ENCODE results near the gene MBTPS1. TPM values are rescaled to one million over a fixed set of nuclear protein-coding genes. Genes with fewer than 3 reads are reported as not detected.

The MBTPS1 gene
- total RNA-seq, 2 donors from 2014 or later: 69.6 to 80.7 TPM

GRCh38 chr16:84018710-84019109 lies 98.0 kb downstream of the MBTPS1 start:
- no peak overlapping the region for H3K27ac ChIP-seq
- H3K4me1 ChIP-seq: no peaks in the 10 kb centered on the region
- no peak for DNase-seq
- no peaks in the 10 kb centered on the region for H3K9me3 ChIP-seq
- H3K36me3 ChIP-seq: no peaks in the 10 kb centered on the region
- no peak overlapping the region for H3K4me3 ChIP-seq
- no peaks in the 10 kb centered on the region for H3K27me3 ChIP-seq
- H3K9ac ChIP-seq (ENCODE audit: low read depth in 2 of 2, low read length in 2 of 2): no peak overlapping the region
- intact Hi-C loops (cut with DNase I): no loop called here
- no peak for TF ChIP-seq CTCF (IDR thresholded peaks at IDR 0.05)

- no peaks in the 10 kb centered on the region for H3K9me3 ChIP-seq
- H3K4me3 ChIP-seq: no peak overlapping the region
- no peak for DNase-seq
- H3K36me3 ChIP-seq: no peaks in the 10 kb centered on the region
- no peaks in the 10 kb centered on the region for H3K27me3 ChIP-seq
- H3K9ac ChIP-seq (ENCODE audit: low read depth in 2 of 2, low read length in 2 of 2): no peak overlapping the region
- intact Hi-C loops (cut with DNase I): no loop called here
- no peak overlapping the region for H3K27ac ChIP-seq
- TF ChIP-seq CTCF (IDR thresholded peaks at IDR 0.05): no peak
- H3K4me1 ChIP-seq: no peaks in the 10 kb centered on the region
Observed at GRCh38 chr16:84016477-84016876, 100.3 kb downstream of the MBTPS1 start.

GRCh38 chr16:84015399-84015798 lies 101.3 kb downstream of the MBTPS1 start:
- H3K4me3 ChIP-seq: no peak overlapping the region
- intact Hi-C loops (cut with DNase I): no loop called here
- H3K27me3 ChIP-seq: no peaks in the 10 kb centered on the region
- H3K4me1 ChIP-seq: no peaks in the 10 kb centered on the region
- TF ChIP-seq CTCF (IDR thresholded peaks at IDR 0.05): no peak
- no peaks in the 10 kb centered on the region for H3K9me3 ChIP-seq
- no peak overlapping the region for H3K27ac ChIP-seq
- no peak for DNase-seq
- no peaks in the 10 kb centered on the region for H3K36me3 ChIP-seq
- no peak overlapping the region for H3K9ac ChIP-seq (ENCODE audit: low read depth in 2 of 2, low read length in 2 of 2)

- no peaks in the 10 kb centered on the region for H3K4me1 ChIP-seq
- H3K4me3 ChIP-seq: no peak overlapping the region
- intact Hi-C loops (cut with DNase I): no loop called here
- H3K36me3 ChIP-seq: no peaks in the 10 kb centered on the region
- H3K9me3 ChIP-seq: no peaks in the 10 kb centered on the region
- TF ChIP-seq CTCF (IDR thresholded peaks at IDR 0.05): no peak
- H3K27me3 ChIP-seq: no peaks in the 10 kb centered on the region
- H3K9ac ChIP-seq (ENCODE audit: low read depth in 2 of 2, low read length in 2 of 2): no peak overlapping the region
- no peak overlapping the region for H3K27ac ChIP-seq
- DNase-seq: peak; percentile 23
Observed at GRCh38 chr16:84014570-84015327, 102.0 kb downstream of the MBTPS1 start.

- intact Hi-C loops (cut with DNase I): no loop called here
- no peak for TF ChIP-seq CTCF (IDR thresholded peaks at IDR 0.05)
- Histone ChIP-seq H3K4me1 (no peaks in the 10 kb centered on the region), H3K9me3 (no peaks in the 10 kb centered on the region), H3K9ac (ENCODE audit: low read depth in 2 of 2, low read length in 2 of 2) (no peak overlapping the region), H3K27me3 (no peaks in the 10 kb centered on the region), H3K4me3 (no peak overlapping the region), H3K27ac (no peak overlapping the region), H3K36me3 (no peaks in the 10 kb centered on the region)
- DNase-seq: peak; percentile 96
Observed at GRCh38 chr16:84013787-84014569, 102.8 kb downstream of the MBTPS1 start.

Data from colonic mucosa (tissue), 4 donors.